HepG2 (cell line): ENCODE measurements around the gene RNF13. TPM values are rescaled to one million over a fixed set of nuclear protein-coding genes. Genes with fewer than 3 reads are reported as not detected.

Source experiments
- ATAC-seq: fragments of 200-7000 bp; cut with Tn5 transposase; 3 replicates; pipeline ENCODE4 v1.9.1; 2020; ENCODE audit warnings: mild to moderate bottlenecking, moderate library complexity
- BruUV-seq: library from RNA; stranded (reverse); fragments of 400-500 nt; replicated peaks from 2 replicates; lab custom pipeline; 2021; lab: Mats Ljungman, UMichigan
- CTCF ChIA-PET: fragments of 300-600 bp; formaldehyde crosslinking; extraction: SDS; loops from one replicate; lab custom pipeline; 2021; ENCODE audit warnings: low total read pairs, inconsistent platforms, low intra/inter-chr PET ratio; lab: Yijun Ruan, JAX
- POLR2A ChIA-PET: fragments of 350-600 bp; sonication (Branson Sonifier 250); formaldehyde crosslinking; loops from one replicate; lab custom pipeline; 2020; ENCODE audit warnings: antibody characterized with exemption, inconsistent platforms; lab: Yijun Ruan, JAX
- DNase-seq: peaks from one replicate; pipeline ENCODE4 v3.0.0-alpha.2; 2015; ENCODE audit warnings: low spot score
- FAIRE-seq: peaks from 3 replicates; lab custom pipeline; 2011; peaks lifted over from hg19 to GRCh38; lab: Jason Lieb, UNC
- H2AFZ ChIP-seq: one replicate; pipeline ENCODE4 v1.6.1; 2011; ENCODE audit warnings: low read length, inconsistent platforms
- H3K27ac ChIP-seq: fragments of 300-600 bp; 3 replicates; pipeline ENCODE4 v1.8.0; 2011; ENCODE audit warnings: mixed run types, mild to moderate bottlenecking, mixed read lengths, low read length, inconsistent platforms; ENCODE audit not compliant: insufficient read depth; ENCODE audit errors: extremely low read length
- H3K27me3 ChIP-seq, 2 experiments: fragments of 200-600 bp in 1 of 2; 2 replicates in 1 of 2; 3 replicates in 1 of 2; pipeline versions ENCODE4 v1.6.0 to v1.8.0; 2011; ENCODE audit warnings: low read length in 2 of 2, mild to moderate bottlenecking in 2 of 2, moderate library complexity in 2 of 2, inconsistent platforms in 1 of 2; ENCODE audit not compliant: insufficient read depth in 2 of 2, control insufficient read depth in 1 of 2
- H3K36me3 ChIP-seq, 2 experiments: fragments of 200-600 bp in 1 of 2; replicated peaks in 1 of 2; 2 replicates in 1 of 2; 3 replicates in 1 of 2; pipeline versions ENCODE4 v1.5.1 to v1.8.0; 2011; ENCODE audit warnings: low read length in 2 of 2, inconsistent platforms in 1 of 2; ENCODE audit not compliant: insufficient read depth in 2 of 2, control insufficient read depth in 1 of 2
- H3K4me1 ChIP-seq: 2 replicates; pipeline ENCODE4 v1.5.1; 2012; ENCODE audit warnings: low read length, inconsistent platforms; ENCODE audit not compliant: insufficient read depth
- H3K4me2 ChIP-seq: 2 replicates; pipeline ENCODE4 v1.6.0; 2011; ENCODE audit warnings: low read depth, low read length, inconsistent platforms
- H3K4me3 ChIP-seq, 3 experiments: fragments of 200-600 bp in 1 of 3; sonication (generic), shearing (Covaris generic) in 1 of 3; replicated peaks in 1 of 3; 2 replicates each; pipeline ENCODE4 v1.5.1; 2011 to 2016; ENCODE audit warnings: low read length in 3 of 3, inconsistent platforms in 2 of 3, low read depth in 2 of 3, mild to moderate bottlenecking in 2 of 3, control low read depth in 1 of 3, mixed read lengths in 1 of 3; ENCODE audit not compliant: insufficient read depth in 1 of 3
- H3K79me2 ChIP-seq: one replicate; pipeline ENCODE4 v1.6.1; 2011; ENCODE audit warnings: low read length, inconsistent platforms; ENCODE audit not compliant: insufficient read depth
- H3K9ac ChIP-seq: 2 replicates; pipeline ENCODE4 v1.6.0; 2011; ENCODE audit warnings: mild to moderate bottlenecking, low read depth, low read length, inconsistent platforms; ENCODE audit not compliant: insufficient read depth
- H3K9me3 ChIP-seq: 2 replicates; pipeline ENCODE4 v1.5.1; 2012; ENCODE audit warnings: mild to moderate bottlenecking, low read length
- H4K20me1 ChIP-seq: 2 replicates; pipeline ENCODE4 v1.6.0; 2011; ENCODE audit warnings: inconsistent platforms, mild to moderate bottlenecking, low read length, moderate library complexity; ENCODE audit not compliant: insufficient read depth
- IRX3 ChIP-seq: sonication (generic); formaldehyde crosslinking; IDR thresholded peaks from 2 replicates; pipeline ENCODE4 v1.8.1; 2023; ENCODE audit warnings: mild to moderate bottlenecking, low read depth, missing genetic modification reagents, borderline replicate concordance
- KLF13 ChIP-seq: sonication (generic); formaldehyde crosslinking; IDR thresholded peaks from 2 replicates; pipeline ENCODE4 v1.4.0; 2020; ENCODE audit warnings: mild to moderate bottlenecking, missing genetic modification reagents
- PAWR ChIP-seq: sonication (generic); formaldehyde crosslinking; IDR thresholded peaks from 2 replicates; pipeline ENCODE4 v1.4.0; 2020; ENCODE audit warnings: missing genetic modification reagents, mild to moderate bottlenecking, borderline replicate concordance
- SMC3 ChIP-seq: IDR thresholded peaks from 2 replicates; pipeline ENCODE4 v1.6.1; 2011; ENCODE audit warnings: low read length, improper control_type of control experiment
- SRF ChIP-seq: IDR thresholded peaks from 2 replicates; pipeline ENCODE4 v1.6.1; 2011; ENCODE audit warnings: mild to moderate bottlenecking, low read depth, low read length, moderate library complexity
- SRSF4 ChIP-seq: fragments of 200-400 bp; formaldehyde crosslinking; IDR thresholded peaks from one replicate; pipeline ENCODE4 v1.6.1; 2018; ENCODE audit warnings: mild to moderate bottlenecking, low read depth, low read length, moderate library complexity; ENCODE audit not compliant: poor library complexity, severe bottlenecking
- TBX2 ChIP-seq: sonication (generic); formaldehyde crosslinking; IDR thresholded peaks from 2 replicates; pipeline ENCODE4 v1.5.0; 2020; ENCODE audit warnings: missing genetic modification reagents, mild to moderate bottlenecking, borderline replicate concordance
- ZNF460 ChIP-seq: sonication (generic); formaldehyde crosslinking; IDR thresholded peaks from 2 replicates; pipeline ENCODE4 v1.5.1; 2020; ENCODE audit warnings: missing genetic modification reagents, mild to moderate bottlenecking, borderline replicate concordance
- ZNF468 ChIP-seq: sonication (generic); formaldehyde crosslinking; IDR thresholded peaks from 2 replicates; pipeline ENCODE4 v1.8.0; 2022; ENCODE audit warnings: mild to moderate bottlenecking, moderate library complexity, missing genetic modification reagents
- ZZZ3 ChIP-seq: sonication (generic); formaldehyde crosslinking; IDR thresholded peaks from 2 replicates; pipeline ENCODE4 v1.4.0; 2020; ENCODE audit warnings: missing genetic modification reagents, mild to moderate bottlenecking, borderline replicate concordance
- WGBS: methylation state at CpG from one replicate; pipeline ENCODE4 v1.1.6; 2017; ENCODE audit warnings: low lambda C conversion rate; 5-methylcytosine and 5-hydroxymethylcytosine counted together
- in situ Hi-C: cut with HindIII; loops from 2 replicates; pipeline ENCODE4 v1.10.0; 2017; ENCODE audit warnings: low pct_unique_long_range_greater_than_20kb; ENCODE audit not compliant: extremely low pct_ligation_motif_present
- intact Hi-C: fragments of 100-400 bp; cut with micrococcal nuclease; formaldehyde crosslinking; loops from one replicate; pipeline ENCODE4 v1.10.0; 2022; ENCODE audit not compliant: unreplicated experiment
- polyA plus RNA-seq, 8 experiments: library from polyadenylated mRNA; depleted of rRNA in 3 of 8; stranded (reverse) in 7 of 8; unstranded in 1 of 8; fragments of >200 nt; fragmentation: Illumina TruSeq in 4 of 8; extraction: Trizol in 4 of 8; gene quantifications; 2 replicates each; pipeline versions ENCODE4 v1.2.1 to v1.2.3, GENCODE V29; 2011 to 2016; ENCODE audit warnings: low read depth in 4 of 8, missing spikeins in 1 of 8, mixed read lengths in 1 of 8; ENCODE audit not compliant: insufficient read depth in 1 of 8
- total RNA-seq, 5 experiments: library from RNA; depleted of rRNA; stranded (reverse); fragments of >200 nt; fragmentation: Illumina TruSeq; extraction: Trizol; gene quantifications; 2 replicates each; pipeline ENCODE4 v1.2.3, GENCODE V29; 2016; ENCODE audit warnings: low read depth in 1 of 5
- TF ChIP-seq, protein P1 (sequence below): IDR thresholded peaks from 2 replicates; pipeline ENCODE4 v1.6.1; 2016; ENCODE audit warnings: control low read depth
- TF ChIP-seq, protein P2 (sequence below), 2 experiments: IDR thresholded peaks; 2 replicates each; pipeline ENCODE4 v1.6.1; 2011 to 2012; ENCODE audit warnings: low read length in 2 of 2, borderline replicate concordance in 1 of 2, low read depth in 1 of 2, mild to moderate bottlenecking in 1 of 2, moderate library complexity in 1 of 2
- TF ChIP-seq, protein P3 (sequence below): sonication (generic); formaldehyde crosslinking; IDR thresholded peaks from 2 replicates; pipeline ENCODE4 v1.5.0; 2020; ENCODE audit warnings: mild to moderate bottlenecking, missing genetic modification reagents, moderate library complexity
- TF ChIP-seq, protein P4 (sequence below): sonication (generic); formaldehyde crosslinking; IDR thresholded peaks from 2 replicates; pipeline ENCODE4 v1.5.1; 2020; ENCODE audit warnings: missing genetic modification reagents, mild to moderate bottlenecking, borderline replicate concordance

Gene RNF13
- total and polyA plus RNA-seq, 2 of the 13 experiments (the other 11 are each of a cell fraction or from before 2014, with no cell fraction given) = 39.8 to 46.0 TPM

DNA sequence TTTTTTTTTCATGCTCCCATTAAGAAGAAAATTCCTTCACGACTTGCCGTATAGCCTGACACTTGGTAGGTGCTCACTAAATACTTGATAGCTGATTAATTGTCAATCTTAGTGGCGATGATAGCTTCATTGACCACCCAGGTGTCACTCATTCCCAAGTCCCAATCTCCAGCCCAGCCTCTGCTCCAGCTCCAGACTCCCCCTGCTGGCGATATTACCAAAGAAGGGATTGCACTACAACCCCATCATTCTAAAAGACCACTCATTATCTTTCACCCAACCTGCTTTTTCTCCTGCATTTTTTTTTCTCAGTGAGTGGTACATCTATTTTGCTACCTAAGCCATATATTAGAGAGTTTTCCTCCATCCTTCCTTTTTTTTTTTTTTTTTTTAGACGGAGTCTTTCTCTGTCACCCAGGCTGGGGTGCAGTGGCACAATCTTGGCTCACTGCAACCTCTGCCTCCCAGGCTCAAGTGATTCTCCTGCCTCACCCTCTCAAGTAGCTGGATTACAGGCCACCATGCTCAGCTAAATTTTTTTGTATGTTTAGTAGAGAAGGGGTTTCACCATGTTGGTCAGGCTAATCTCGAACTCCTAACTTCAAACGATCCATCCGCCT, 41.3 kb upstream of the RNF13 start:
- H3K4me1 ChIP-seq = no peaks in the 10 kb centered on the region
- H3K9me3 ChIP-seq = no peaks in the 10 kb centered on the region
- no peak overlapping the region for H2AFZ ChIP-seq
- H3K9ac ChIP-seq = no peak overlapping the region
- no peaks in the 10 kb centered on the region for H3K79me2 ChIP-seq
- H3K4me2 ChIP-seq = no peak overlapping the region
- H3K36me3 ChIP-seq = no peaks in the 10 kb centered on the region
- 0 out of 5 replicates have a peak, but pooled peaks cover 0 to 9% of the 10 kb centered on the region in 2 experiments for H3K27me3 ChIP-seq
- intact Hi-C loops (loop anchor here (1.0 to 5.0 kb wide), 2 partner anchors 259 to 277 kb away; no protein-coding TSS in a partner anchor), in situ Hi-C loops (loop anchor here (5.0 kb wide), 1 partner anchor 259 kb away; no protein-coding TSS in a partner anchor)
- ChIA-PET CTCF (interaction anchor here (2.0 kb wide), 1 partner anchor 278 kb away, joined by 12 read pairs; no protein-coding TSS in a partner anchor), POLR2A (interaction anchor here (0.7 kb wide), 1 partner anchor 259 kb away, joined by 3 read pairs; no protein-coding TSS in a partner anchor)
- FAIRE-seq = peak; percentile 57
- ATAC-seq = peak; percentile 91
- 43% methylated on average over 8 of the region's 8 CpGs for WGBS
- no TSS peak for BruUV-seq
- H3K27ac ChIP-seq = no peak overlapping the region
- H4K20me1 ChIP-seq = no peaks in the 10 kb centered on the region
- no peak overlapping the region for H3K4me3 ChIP-seq
- DNase-seq = peak; percentile 25
- TF ChIP-seq, protein P1, sequence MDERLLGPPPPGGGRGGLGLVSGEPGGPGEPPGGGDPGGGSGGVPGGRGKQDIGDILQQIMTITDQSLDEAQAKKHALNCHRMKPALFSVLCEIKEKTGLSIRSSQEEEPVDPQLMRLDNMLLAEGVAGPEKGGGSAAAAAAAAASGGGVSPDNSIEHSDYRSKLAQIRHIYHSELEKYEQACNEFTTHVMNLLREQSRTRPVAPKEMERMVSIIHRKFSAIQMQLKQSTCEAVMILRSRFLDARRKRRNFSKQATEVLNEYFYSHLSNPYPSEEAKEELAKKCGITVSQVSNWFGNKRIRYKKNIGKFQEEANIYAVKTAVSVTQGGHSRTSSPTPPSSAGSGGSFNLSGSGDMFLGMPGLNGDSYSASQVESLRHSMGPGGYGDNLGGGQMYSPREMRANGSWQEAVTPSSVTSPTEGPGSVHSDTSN = 0 out of 2 replicates have a peak, but pooled peaks have one; percentile 39
- no peak for TF ChIP-seq ZNF460 (CRISPR knock-in tag)
- no peak for TF ChIP-seq KLF13 (CRISPR knock-in tag)
- no peak for TF ChIP-seq PAWR (CRISPR knock-in tag)
- TF ChIP-seq, protein P2, sequence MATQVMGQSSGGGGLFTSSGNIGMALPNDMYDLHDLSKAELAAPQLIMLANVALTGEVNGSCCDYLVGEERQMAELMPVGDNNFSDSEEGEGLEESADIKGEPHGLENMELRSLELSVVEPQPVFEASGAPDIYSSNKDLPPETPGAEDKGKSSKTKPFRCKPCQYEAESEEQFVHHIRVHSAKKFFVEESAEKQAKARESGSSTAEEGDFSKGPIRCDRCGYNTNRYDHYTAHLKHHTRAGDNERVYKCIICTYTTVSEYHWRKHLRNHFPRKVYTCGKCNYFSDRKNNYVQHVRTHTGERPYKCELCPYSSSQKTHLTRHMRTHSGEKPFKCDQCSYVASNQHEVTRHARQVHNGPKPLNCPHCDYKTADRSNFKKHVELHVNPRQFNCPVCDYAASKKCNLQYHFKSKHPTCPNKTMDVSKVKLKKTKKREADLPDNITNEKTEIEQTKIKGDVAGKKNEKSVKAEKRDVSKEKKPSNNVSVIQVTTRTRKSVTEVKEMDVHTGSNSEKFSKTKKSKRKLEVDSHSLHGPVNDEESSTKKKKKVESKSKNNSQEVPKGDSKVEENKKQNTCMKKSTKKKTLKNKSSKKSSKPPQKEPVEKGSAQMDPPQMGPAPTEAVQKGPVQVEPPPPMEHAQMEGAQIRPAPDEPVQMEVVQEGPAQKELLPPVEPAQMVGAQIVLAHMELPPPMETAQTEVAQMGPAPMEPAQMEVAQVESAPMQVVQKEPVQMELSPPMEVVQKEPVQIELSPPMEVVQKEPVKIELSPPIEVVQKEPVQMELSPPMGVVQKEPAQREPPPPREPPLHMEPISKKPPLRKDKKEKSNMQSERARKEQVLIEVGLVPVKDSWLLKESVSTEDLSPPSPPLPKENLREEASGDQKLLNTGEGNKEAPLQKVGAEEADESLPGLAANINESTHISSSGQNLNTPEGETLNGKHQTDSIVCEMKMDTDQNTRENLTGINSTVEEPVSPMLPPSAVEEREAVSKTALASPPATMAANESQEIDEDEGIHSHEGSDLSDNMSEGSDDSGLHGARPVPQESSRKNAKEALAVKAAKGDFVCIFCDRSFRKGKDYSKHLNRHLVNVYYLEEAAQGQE (IDR thresholded peaks at IDR 0.05; ENCODE audit: borderline replicate concordance in 1 of 2, low read depth in 1 of 2, low read length in 2 of 2) = no peak
- peak; percentile 74 for TF ChIP-seq SMC3
- TF ChIP-seq, protein P3, sequence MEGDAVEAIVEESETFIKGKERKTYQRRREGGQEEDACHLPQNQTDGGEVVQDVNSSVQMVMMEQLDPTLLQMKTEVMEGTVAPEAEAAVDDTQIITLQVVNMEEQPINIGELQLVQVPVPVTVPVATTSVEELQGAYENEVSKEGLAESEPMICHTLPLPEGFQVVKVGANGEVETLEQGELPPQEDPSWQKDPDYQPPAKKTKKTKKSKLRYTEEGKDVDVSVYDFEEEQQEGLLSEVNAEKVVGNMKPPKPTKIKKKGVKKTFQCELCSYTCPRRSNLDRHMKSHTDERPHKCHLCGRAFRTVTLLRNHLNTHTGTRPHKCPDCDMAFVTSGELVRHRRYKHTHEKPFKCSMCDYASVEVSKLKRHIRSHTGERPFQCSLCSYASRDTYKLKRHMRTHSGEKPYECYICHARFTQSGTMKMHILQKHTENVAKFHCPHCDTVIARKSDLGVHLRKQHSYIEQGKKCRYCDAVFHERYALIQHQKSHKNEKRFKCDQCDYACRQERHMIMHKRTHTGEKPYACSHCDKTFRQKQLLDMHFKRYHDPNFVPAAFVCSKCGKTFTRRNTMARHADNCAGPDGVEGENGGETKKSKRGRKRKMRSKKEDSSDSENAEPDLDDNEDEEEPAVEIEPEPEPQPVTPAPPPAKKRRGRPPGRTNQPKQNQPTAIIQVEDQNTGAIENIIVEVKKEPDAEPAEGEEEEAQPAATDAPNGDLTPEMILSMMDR (CRISPR knock-in tag) = peak; percentile 75
- TF ChIP-seq TBX2 (CRISPR knock-in tag) = no peak
- TF ChIP-seq IRX3 (CRISPR knock-in tag) = no peak
- peak; percentile 21; the same call in 1 of the 2 replicates for TF ChIP-seq SRF
- TF ChIP-seq, protein P4, sequence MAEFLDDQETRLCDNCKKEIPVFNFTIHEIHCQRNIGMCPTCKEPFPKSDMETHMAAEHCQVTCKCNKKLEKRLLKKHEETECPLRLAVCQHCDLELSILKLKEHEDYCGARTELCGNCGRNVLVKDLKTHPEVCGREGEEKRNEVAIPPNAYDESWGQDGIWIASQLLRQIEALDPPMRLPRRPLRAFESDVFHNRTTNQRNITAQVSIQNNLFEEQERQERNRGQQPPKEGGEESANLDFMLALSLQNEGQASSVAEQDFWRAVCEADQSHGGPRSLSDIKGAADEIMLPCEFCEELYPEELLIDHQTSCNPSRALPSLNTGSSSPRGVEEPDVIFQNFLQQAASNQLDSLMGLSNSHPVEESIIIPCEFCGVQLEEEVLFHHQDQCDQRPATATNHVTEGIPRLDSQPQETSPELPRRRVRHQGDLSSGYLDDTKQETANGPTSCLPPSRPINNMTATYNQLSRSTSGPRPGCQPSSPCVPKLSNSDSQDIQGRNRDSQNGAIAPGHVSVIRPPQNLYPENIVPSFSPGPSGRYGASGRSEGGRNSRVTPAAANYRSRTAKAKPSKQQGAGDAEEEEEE (CRISPR knock-in tag) = no peak
- TF ChIP-seq ZZZ3 (CRISPR knock-in tag) = no peak
- TF ChIP-seq SRSF4 = no peak
- TF ChIP-seq ZNF468 (CRISPR knock-in tag) = no peak
